ENCODE data around the gene NGFR. TPM values are rescaled to one million over a fixed set of nuclear protein-coding genes. Genes with fewer than 3 reads are reported as not detected.

NGFR gene
- total RNA-seq, 4 donors from 2014 or later, result 10.6 to 21.3 (median 16.1) TPM

DNA sequence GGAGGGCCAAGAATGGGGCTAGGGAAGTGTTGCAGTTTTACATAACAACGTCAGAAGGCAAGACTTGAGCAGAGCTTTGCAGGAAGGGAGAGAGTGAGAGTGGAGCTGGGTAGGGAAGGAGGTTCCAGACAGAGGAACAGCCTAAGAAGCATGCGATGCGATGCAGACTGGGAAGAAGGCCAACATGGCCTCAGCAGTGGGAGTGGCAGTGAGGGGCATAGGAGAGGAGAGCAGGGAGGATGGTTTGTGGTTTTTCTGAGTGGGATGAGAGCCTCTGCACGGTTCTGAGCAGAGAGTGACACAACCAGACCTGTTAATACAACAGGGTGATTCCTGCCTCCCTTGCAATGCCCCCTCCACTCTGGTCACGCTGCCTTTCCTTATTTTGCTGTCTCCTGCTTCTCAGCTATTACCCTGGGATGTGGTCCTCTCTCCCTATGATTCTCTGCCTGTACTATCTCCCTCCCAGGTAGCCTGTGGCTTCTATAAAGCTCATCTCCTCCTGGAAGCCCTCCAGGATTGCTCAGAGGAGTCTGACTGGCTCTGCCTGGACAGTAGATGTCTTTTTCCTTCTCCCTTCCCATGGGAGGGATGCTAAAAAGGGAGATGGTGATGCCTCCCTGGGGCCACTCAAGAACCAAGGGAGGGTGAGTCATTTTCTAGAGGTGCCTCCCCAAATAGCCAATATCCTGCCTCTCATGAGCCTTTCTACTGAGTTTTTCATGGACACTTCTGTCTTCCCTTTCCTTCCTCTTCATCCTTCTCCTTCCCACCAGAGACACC, 38.7 kb upstream of the NGFR start:
- Histone ChIP-seq H3K9me3 (no peaks in the 10 kb centered on the region), H3K36me3 (no peaks in the 10 kb centered on the region), H3K27me3 (peaks cover 62% of the 10 kb centered on the region), H3K27ac (no peak overlapping the region), H3K4me3 (no peak overlapping the region), H3K4me1 (no peaks in the 10 kb centered on the region)
- TF ChIP-seq, protein P1, sequence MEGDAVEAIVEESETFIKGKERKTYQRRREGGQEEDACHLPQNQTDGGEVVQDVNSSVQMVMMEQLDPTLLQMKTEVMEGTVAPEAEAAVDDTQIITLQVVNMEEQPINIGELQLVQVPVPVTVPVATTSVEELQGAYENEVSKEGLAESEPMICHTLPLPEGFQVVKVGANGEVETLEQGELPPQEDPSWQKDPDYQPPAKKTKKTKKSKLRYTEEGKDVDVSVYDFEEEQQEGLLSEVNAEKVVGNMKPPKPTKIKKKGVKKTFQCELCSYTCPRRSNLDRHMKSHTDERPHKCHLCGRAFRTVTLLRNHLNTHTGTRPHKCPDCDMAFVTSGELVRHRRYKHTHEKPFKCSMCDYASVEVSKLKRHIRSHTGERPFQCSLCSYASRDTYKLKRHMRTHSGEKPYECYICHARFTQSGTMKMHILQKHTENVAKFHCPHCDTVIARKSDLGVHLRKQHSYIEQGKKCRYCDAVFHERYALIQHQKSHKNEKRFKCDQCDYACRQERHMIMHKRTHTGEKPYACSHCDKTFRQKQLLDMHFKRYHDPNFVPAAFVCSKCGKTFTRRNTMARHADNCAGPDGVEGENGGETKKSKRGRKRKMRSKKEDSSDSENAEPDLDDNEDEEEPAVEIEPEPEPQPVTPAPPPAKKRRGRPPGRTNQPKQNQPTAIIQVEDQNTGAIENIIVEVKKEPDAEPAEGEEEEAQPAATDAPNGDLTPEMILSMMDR (IDR thresholded peaks at IDR 0.05), result no peak
- TF ChIP-seq POLR2AphosphoS5 (IDR thresholded peaks at IDR 0.05) (no peak), EP300 (IDR thresholded peaks at IDR 0.05) (no peak), POLR2A (IDR thresholded peaks at IDR 0.05) (no peak)
- 18 to 29% methylated on average over 4 to 5 of the region's 5 CpGs for WGBS, 2 donors (ENCODE audit: low coverage in 1 of 2)
- no peak for ATAC-seq

DNA sequence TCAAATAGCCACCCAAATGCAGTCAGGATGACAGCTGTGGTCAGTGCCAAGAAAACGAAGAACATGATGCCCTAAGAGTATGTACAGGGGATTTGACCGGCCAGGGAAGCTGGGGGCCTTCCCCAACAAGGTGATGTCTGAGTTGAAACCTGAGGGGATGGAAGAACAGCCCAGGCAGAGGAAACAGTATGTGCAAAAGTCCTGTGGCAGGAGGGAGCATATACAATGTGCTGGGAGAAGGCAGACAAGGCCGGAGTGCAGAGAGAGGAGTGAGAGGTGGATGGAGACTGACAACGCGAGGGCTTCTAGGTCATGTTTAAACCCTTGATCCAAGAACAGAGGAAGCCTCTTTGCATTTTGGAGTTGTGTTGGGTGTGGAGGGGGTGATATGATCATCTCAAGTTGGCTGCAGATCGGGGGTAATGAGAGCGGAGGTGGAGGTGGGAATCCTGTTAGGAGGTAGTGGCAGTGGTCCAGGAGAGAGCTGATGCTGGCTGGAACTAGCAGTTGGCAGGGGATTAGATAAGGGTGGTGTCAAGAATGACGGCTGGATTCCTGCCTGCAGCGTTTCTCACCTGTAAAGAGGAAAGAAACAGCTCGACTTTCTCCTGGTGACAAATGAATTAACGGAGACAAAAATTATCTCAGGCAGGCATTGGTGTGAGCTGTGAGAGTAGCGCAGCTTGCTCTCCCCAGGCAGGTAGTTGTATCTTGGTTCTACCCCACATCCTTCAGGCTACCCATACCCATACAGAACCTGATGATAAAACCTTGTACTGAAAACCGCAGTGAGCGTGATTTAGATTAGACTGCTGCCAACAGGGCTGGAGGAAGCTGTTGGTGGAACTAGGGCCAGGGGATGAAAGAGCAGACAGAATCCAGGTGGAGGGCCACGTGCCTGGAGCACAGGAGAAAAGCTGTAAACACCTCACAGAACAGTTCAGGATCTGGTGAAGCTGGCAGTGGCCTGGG, 37.2 kb upstream of the NGFR start:
- ATAC-seq, result no peak
- TF ChIP-seq POLR2AphosphoS5 (IDR thresholded peaks at IDR 0.05) (no peak), EP300 (IDR thresholded peaks at IDR 0.05) (no peak), POLR2A (IDR thresholded peaks at IDR 0.05) (no peak)
- TF ChIP-seq, protein P1 (IDR thresholded peaks at IDR 0.05), result no peak
- Histone ChIP-seq H3K4me1 (no peaks in the 10 kb centered on the region), H3K9me3 (no peaks in the 10 kb centered on the region), H3K27me3 (peaks cover 74% of the 10 kb centered on the region), H3K36me3 (no peaks in the 10 kb centered on the region), H3K4me3 (no peak overlapping the region), H3K27ac (no peak overlapping the region)
- WGBS, 2 donors (ENCODE audit: low coverage in 1 of 2), result 55 to 69% methylated on average over 10 to 15 of the region's 15 CpGs

DNA sequence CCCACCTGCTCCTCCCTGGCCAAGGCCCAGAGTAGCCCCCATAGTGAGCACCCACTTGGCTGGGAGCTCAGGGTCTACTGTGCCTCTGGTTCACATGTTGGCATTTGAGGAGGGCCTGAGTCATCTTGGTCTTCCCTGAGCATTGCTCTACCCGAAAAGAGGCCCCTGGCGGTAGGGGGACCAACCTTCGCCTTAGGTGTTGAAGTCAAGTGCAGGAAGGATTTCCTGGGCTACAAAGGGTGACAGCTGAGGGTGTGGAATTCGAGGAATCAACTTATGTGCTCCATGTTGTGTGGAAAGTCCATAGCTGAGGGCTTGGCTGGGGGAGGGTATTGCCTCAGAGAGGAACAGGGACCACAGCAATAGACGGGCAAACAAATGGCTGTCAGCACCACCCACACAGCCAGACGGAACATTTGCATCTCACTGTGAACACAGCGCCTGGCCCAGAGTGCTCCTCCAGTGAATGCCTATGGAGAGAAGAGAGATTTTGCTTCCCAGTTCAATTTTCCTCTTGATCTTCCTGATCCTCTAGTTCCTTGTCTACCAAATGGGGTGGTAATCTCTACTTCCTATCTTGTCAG, 35.6 kb upstream of the NGFR start:
- no peak overlapping the region for H3K4me3 ChIP-seq
- H3K9me3 ChIP-seq, result peaks cover 0 to 15% (median 0%) of the 10 kb centered on the region in 3 donors
- WGBS, 2 donors (ENCODE audit: low coverage in 1 of 2), result 53% methylated on average over 2 of the region's 7 CpGs; no CpG with 5 or more reads in 1 of the 2 donors
- H3K27ac ChIP-seq, result no peak overlapping the region
- H3K36me3 ChIP-seq, result no peaks in the 10 kb centered on the region
- H3K27me3 ChIP-seq, result peaks cover 91% of the 10 kb centered on the region
- H3K4me1 ChIP-seq, result no peaks in the 10 kb centered on the region
- TF ChIP-seq POLR2AphosphoS5 (IDR thresholded peaks at IDR 0.05) (no peak), EP300 (IDR thresholded peaks at IDR 0.05) (no peak), POLR2A (IDR thresholded peaks at IDR 0.05) (no peak)
- TF ChIP-seq, protein P1 (IDR thresholded peaks at IDR 0.05), result no peak
- no peak for ATAC-seq

DNA sequence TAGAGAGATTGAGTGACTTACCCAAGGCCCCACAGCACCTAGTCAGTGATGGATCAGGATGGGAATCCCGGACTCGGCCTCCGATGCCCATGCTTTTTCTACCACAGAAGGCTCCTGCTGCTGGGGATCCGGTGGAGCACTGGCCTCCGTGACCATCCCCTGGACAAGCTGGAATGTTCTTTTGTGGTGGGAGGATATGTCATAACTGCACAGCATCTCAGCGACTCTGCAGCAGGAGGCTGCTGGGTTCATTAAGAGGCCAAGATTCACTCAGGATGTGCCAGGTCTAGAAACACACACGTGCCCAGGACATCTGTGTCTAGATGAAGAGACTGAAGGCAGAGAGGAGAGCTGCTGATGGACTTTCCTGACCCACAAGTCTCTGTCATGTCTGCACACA, 34.7 kb upstream of the NGFR start:
- no peak overlapping the region for H3K4me3 ChIP-seq
- no peak overlapping the region for H3K27ac ChIP-seq
- H3K27me3 ChIP-seq, result peaks cover 92% of the 10 kb centered on the region
- H3K4me1 ChIP-seq, result no peaks in the 10 kb centered on the region
- TF ChIP-seq POLR2A (IDR thresholded peaks at IDR 0.05), result no peak
- 27 to 80% methylated on average over 1 to 3 of the region's 7 CpGs for WGBS, 2 donors (ENCODE audit: low coverage in 1 of 2)
- ATAC-seq, result no peak
- H3K36me3 ChIP-seq, result no peaks in the 10 kb centered on the region
- H3K9me3 ChIP-seq, result peaks cover 0 to 19% (median 0%) of the 10 kb centered on the region in 3 donors

DNA sequence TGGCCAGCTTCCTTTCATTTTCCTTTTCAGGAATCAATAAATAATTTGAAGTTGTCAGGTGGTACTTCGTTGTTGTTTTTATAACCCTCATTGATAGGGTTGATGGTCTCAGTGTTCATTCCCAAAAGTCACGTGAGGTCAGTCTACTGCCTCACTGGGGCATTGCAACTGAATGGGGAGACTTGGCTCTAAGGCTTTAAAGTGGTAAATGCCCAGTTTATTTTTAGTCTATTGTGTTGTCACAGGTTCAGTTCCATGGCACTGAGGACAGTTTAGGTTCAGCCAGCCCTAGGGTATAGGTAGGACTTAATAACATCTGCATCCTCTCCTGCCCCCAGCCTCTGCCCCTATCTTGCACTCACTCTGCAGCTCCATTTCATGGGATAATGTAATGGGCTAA, 33.5 kb upstream of the NGFR start:
- ATAC-seq, result no peak
- TF ChIP-seq, protein P1 (IDR thresholded peaks at IDR 0.05), result no peak
- TF ChIP-seq EP300 (IDR thresholded peaks at IDR 0.05) (no peak), POLR2AphosphoS5 (IDR thresholded peaks at IDR 0.05) (no peak), POLR2A (IDR thresholded peaks at IDR 0.05) (no peak)
- H3K9me3 ChIP-seq, result peaks cover 0 to 19% (median 0%) of the 10 kb centered on the region in 3 donors
- H3K27ac ChIP-seq, result no peak overlapping the region
- WGBS, 2 donors (ENCODE audit: low coverage in 1 of 2), result 64 to 65% methylated on average over 1 to 2 of the region's 2 CpGs
- no peaks in the 10 kb centered on the region for H3K4me1 ChIP-seq
- peaks cover 94% of the 10 kb centered on the region for H3K27me3 ChIP-seq
- H3K4me3 ChIP-seq, result no peak overlapping the region
- no peaks in the 10 kb centered on the region for H3K36me3 ChIP-seq

Measured in gastroesophageal sphincter (tissue), 4 donors.